ENCODE data around the gene C8B.

The C8B gene

DNA sequence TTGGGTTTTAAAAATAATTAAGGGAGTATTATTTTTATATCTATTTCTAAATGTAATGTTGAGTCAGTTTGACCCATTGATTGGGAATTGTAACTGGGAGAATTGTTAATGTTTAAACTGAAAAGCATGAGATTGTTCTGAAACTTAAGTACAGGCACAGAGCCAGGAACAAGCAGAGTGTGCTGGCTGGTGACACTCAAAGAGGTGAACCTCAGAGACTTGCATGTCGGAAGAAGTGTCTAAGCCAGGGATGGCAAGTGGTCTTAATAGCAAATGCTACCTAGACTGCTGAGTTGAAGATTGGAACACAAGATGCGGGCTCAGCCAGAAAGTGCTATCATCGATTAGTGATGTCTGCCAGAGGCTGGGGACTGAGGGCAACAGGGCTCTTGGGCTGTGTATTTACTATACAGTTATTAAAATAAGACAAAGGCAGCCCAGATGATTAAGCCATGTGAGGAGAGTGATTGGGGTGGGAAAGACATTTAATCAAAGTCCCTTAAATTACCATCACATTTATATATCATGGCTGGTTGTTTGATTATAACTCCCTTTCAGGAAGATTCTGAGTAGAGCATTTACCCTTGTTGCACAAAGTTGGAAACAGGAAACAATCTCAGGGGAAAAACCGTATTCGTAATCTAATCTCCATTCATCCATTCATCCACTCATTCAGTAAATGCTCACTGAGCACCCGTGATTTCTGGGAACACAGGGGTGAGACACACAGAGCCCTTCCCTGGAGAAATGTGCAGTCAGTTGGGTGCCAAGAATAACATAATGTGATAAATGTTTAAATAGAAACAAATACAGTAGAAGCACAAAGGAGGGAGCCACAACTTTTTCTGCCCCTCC lies 68.4 kb downstream of the C8B start:
- H3K9ac ChIP-seq (ENCODE audit: low read length): no peak overlapping the region
- H3K4me3 ChIP-seq (ENCODE audit: low read length): no peak overlapping the region
- no peak for DNase-seq (ENCODE audit: low read depth)
- H3K9me3 ChIP-seq (ENCODE audit: control insufficient read depth, low read length): no peaks in the 10 kb centered on the region
- peaks cover 19% of the 10 kb centered on the region for H3K4me1 ChIP-seq (ENCODE audit: control insufficient read depth, insufficient read depth, low read length)
- no peaks in the 10 kb centered on the region for H3K27me3 ChIP-seq (replicated peaks; ENCODE audit: control insufficient read depth, insufficient read depth, low read length)
- H3K36me3 ChIP-seq (ENCODE audit: control insufficient read depth, insufficient read depth, low read length, severe bottlenecking): no peaks in the 10 kb centered on the region

- H3K4me1 ChIP-seq (ENCODE audit: control insufficient read depth, insufficient read depth, low read length): peaks cover 13% of the 10 kb centered on the region
- H3K4me3 ChIP-seq (ENCODE audit: low read length): no peak overlapping the region
- no peaks in the 10 kb centered on the region for H3K27me3 ChIP-seq (replicated peaks; ENCODE audit: control insufficient read depth, insufficient read depth, low read length)
- no peak overlapping the region for H3K9ac ChIP-seq (ENCODE audit: low read length)
- H3K9me3 ChIP-seq (ENCODE audit: control insufficient read depth, low read length): no peaks in the 10 kb centered on the region
- DNase-seq (ENCODE audit: low read depth): no peak
- no peaks in the 10 kb centered on the region for H3K36me3 ChIP-seq (ENCODE audit: control insufficient read depth, insufficient read depth, low read length, severe bottlenecking)
Measured at GRCh38 chr1:56894014-56894413, 71.8 kb downstream of the C8B start.

DNA sequence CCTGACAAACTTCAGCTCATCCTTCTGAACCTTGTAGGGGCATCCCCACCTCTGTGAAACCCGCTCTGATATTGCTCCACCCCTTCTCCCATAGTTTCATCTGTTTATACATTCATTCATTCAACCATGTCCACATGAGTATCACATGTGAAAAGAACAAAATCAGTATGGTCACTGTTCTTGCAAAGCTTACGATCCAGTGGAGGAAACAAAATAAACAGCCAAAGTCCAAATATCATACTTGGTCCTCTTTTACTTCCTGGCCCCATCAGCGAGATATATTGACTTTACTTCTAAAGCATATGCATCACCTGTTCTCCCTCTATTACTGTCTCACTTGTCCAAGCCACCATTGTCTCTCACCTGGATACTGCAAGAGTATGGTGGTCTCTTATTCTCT lies 75.6 kb downstream of the C8B start:
- H3K36me3 ChIP-seq (ENCODE audit: control insufficient read depth, insufficient read depth, low read length, severe bottlenecking): no peaks in the 10 kb centered on the region
- no peak overlapping the region for H3K9ac ChIP-seq (ENCODE audit: low read length)
- H3K4me3 ChIP-seq (ENCODE audit: low read length): no peak overlapping the region
- no peaks in the 10 kb centered on the region for H3K4me1 ChIP-seq (ENCODE audit: control insufficient read depth, insufficient read depth, low read length)
- no peak for DNase-seq (ENCODE audit: low read depth)
- H3K9me3 ChIP-seq (ENCODE audit: control insufficient read depth, low read length): no peaks in the 10 kb centered on the region
- no peaks in the 10 kb centered on the region for H3K27me3 ChIP-seq (replicated peaks; ENCODE audit: control insufficient read depth, insufficient read depth, low read length)

DNA sequence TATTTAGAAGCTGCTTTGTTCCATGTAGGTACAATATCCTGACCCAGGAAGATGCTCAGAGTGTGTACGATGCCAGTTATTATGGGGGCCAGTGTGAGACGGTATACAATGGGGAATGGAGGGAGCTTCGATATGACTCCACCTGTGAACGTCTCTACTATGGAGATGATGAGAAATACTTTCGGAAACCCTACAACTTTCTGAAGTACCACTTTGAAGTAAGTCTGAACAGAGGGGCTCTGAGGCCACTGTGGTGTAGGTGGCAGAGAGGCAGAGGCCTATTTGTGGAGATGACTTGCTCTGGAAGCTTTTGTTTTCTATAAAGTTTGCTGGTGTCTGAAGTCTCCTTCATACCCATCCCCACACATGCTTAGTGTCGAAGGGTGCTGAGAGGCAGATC lies 84.4 kb downstream of the C8B start:
- no peaks in the 10 kb centered on the region for H3K9me3 ChIP-seq (ENCODE audit: control insufficient read depth, low read length)
- no peaks in the 10 kb centered on the region for H3K27me3 ChIP-seq (replicated peaks; ENCODE audit: control insufficient read depth, insufficient read depth, low read length)
- peaks cover 15% of the 10 kb centered on the region for H3K4me1 ChIP-seq (ENCODE audit: control insufficient read depth, insufficient read depth, low read length)
- DNase-seq (ENCODE audit: low read depth): no peak
- no peak overlapping the region for H3K9ac ChIP-seq (ENCODE audit: low read length)
- H3K4me3 ChIP-seq (ENCODE audit: low read length): no peak overlapping the region
- no peaks in the 10 kb centered on the region for H3K36me3 ChIP-seq (ENCODE audit: control insufficient read depth, insufficient read depth, low read length, severe bottlenecking)

DNA sequence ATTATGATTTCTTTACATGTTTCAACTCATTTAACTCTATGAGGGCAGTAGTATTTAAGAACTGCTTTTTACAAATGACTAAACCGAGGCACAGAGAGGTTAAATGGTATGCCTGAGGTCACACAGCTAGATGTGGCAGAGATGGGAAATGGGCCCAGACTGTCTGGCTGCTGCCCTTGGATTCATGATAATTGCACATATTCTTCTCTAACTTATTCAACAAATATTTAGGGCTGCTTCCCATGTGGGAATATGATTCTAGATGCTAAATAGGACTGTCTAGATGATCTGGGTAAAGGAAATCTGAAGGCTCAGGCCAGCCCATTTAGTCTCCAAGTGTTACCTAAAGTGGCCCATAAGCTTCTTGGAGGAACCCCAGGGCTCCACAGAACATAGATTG lies 85.0 kb downstream of the C8B start:
- Histone ChIP-seq H3K9me3 (ENCODE audit: control insufficient read depth, low read length) (no peaks in the 10 kb centered on the region), H3K36me3 (ENCODE audit: control insufficient read depth, insufficient read depth, low read length, severe bottlenecking) (no peaks in the 10 kb centered on the region), H3K4me3 (ENCODE audit: low read length) (no peak overlapping the region), H3K27me3 (replicated peaks; ENCODE audit: control insufficient read depth, insufficient read depth, low read length) (no peaks in the 10 kb centered on the region), H3K4me1 (ENCODE audit: control insufficient read depth, insufficient read depth, low read length) (peaks cover 15% of the 10 kb centered on the region), H3K9ac (ENCODE audit: low read length) (no peak overlapping the region)
- no peak for DNase-seq (ENCODE audit: low read depth)
